Gastroesophageal sphincter (tissue), 3 donors: Measurements from ENCODE around the gene MYRIP.

ENCODE experiments used
- EP300 ChIP-seq: sonication (generic); formaldehyde crosslinking; IDR thresholded peaks from one replicate; pipeline ENCODE4 v1.6.1; 2017; ENCODE audit warnings: antibody characterized with exemption, mild to moderate bottlenecking
- POLR2A ChIP-seq, 2 donors: fragments of 450-650 bp; IDR thresholded peaks; one replicate each; pipeline ENCODE4 v1.6.1; 2017; ENCODE audit warnings: antibody characterized with exemption in 2 of 2, mild to moderate bottlenecking in 2 of 2, moderate library complexity in 1 of 2
- POLR2AphosphoS5 ChIP-seq: sonication (generic); formaldehyde crosslinking; IDR thresholded peaks from one replicate; pipeline ENCODE4 v1.6.1; 2017; ENCODE audit warnings: antibody characterized with exemption
- TF ChIP-seq, protein P1 (sequence below), 4 experiments: fragments of 200-600 bp in 2 of 4; fragments of 450-650 bp in 2 of 4; sonication (generic) in 1 of 4; IDR thresholded peaks; one replicate each; pipeline ENCODE4 v1.5.1; 2017 to 2019; ENCODE audit warnings: antibody characterized with exemption in 4 of 4, mild to moderate bottlenecking in 2 of 4, moderate library complexity in 2 of 4

DNA sequence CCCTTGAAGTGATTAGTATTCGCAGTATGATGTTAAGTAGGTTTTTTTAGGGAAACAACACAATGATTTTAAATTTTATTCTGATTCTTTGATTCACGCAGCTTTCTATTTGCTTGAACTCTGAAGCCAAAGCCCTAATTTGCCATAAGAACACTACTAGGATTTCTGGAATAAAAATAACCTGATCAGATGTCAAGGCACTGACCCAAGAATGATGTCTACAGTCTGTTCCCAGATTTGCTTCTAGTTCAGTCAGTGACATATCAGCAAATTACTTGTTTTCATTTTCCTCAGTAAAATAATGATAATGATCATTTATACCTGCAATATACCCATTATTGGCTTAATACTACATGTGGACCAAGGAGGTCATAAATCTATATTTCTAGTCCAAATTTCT is 320.6 kb downstream of the MYRIP start:
- TF ChIP-seq, protein P1, sequence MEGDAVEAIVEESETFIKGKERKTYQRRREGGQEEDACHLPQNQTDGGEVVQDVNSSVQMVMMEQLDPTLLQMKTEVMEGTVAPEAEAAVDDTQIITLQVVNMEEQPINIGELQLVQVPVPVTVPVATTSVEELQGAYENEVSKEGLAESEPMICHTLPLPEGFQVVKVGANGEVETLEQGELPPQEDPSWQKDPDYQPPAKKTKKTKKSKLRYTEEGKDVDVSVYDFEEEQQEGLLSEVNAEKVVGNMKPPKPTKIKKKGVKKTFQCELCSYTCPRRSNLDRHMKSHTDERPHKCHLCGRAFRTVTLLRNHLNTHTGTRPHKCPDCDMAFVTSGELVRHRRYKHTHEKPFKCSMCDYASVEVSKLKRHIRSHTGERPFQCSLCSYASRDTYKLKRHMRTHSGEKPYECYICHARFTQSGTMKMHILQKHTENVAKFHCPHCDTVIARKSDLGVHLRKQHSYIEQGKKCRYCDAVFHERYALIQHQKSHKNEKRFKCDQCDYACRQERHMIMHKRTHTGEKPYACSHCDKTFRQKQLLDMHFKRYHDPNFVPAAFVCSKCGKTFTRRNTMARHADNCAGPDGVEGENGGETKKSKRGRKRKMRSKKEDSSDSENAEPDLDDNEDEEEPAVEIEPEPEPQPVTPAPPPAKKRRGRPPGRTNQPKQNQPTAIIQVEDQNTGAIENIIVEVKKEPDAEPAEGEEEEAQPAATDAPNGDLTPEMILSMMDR (IDR thresholded peaks at IDR 0.05): no peak
- TF ChIP-seq EP300 (no peak), POLR2AphosphoS5 (no peak), POLR2A (IDR thresholded peaks at IDR 0.05) (no peak)
